NCI-H774 (cell line): ENCODE data around the gene ZNF516.
A peak's percentile ranks its signal among the peaks of the same experiment; 100 is the strongest.

ENCODE experiments used
- DNase-seq: peaks from one replicate; lab custom pipeline; 2025; lab: John Stamatoyannopoulos, UW

Gene ZNF516

GRCh38 chr18:76398896-76399612 is 96.0 kb downstream of the ZNF516 start:
- peak; percentile 31 for DNase-seq

- no peak for DNase-seq
Measured at GRCh38 chr18:76398295-76398694, 96.7 kb downstream of the ZNF516 start.

GRCh38 chr18:76397631-76398030 is 97.4 kb downstream of the ZNF516 start:
- DNase-seq, result no peak

- no peak for DNase-seq
Measured at GRCh38 chr18:76396792-76397191, 98.2 kb downstream of the ZNF516 start.

GRCh38 chr18:76395609-76396008 is 99.4 kb downstream of the ZNF516 start:
- DNase-seq, result no peak

GRCh38 chr18:76394780-76395476 is 100.1 kb downstream of the ZNF516 start:
- DNase-seq, result no peak

GRCh38 chr18:76392349-76392748 is 102.7 kb downstream of the ZNF516 start:
- DNase-seq, result no peak

GRCh38 chr18:76391746-76392145 is 103.3 kb downstream of the ZNF516 start:
- DNase-seq, result no peak

- no peak for DNase-seq
Measured at GRCh38 chr18:76391038-76391437, 104.0 kb downstream of the ZNF516 start.

- DNase-seq, result no peak
Measured at GRCh38 chr18:76390452-76391035, 104.5 kb downstream of the ZNF516 start.

- DNase-seq, result no peak
Measured at GRCh38 chr18:76389716-76390115, 105.3 kb downstream of the ZNF516 start.

GRCh38 chr18:76388891-76389423 is 106.1 kb downstream of the ZNF516 start:
- DNase-seq, result no peak

GRCh38 chr18:76388261-76388660 is 106.8 kb downstream of the ZNF516 start:
- no peak for DNase-seq

GRCh38 chr18:76387608-76388007 is 107.4 kb downstream of the ZNF516 start:
- no peak for DNase-seq

- DNase-seq, result no peak
Measured at GRCh38 chr18:76386886-76387285, 108.2 kb downstream of the ZNF516 start.

- DNase-seq, result no peak
Measured at GRCh38 chr18:76386071-76386470, 109.0 kb downstream of the ZNF516 start.

GRCh38 chr18:76385681-76385975 is 109.4 kb downstream of the ZNF516 start:
- no peak for DNase-seq

- DNase-seq, result no peak
Measured at GRCh38 chr18:76384861-76385680, 110.0 kb downstream of the ZNF516 start.

GRCh38 chr18:76384114-76384790 is 110.8 kb downstream of the ZNF516 start:
- no peak for DNase-seq

- no peak for DNase-seq
Measured at GRCh38 chr18:76383636-76384035, 111.4 kb downstream of the ZNF516 start.

GRCh38 chr18:76382275-76382674 is 112.8 kb downstream of the ZNF516 start:
- no peak for DNase-seq
